Keratinocyte (primary cell): ENCODE data around the gene NR5A1.

Source experiments
- EZH2 ChIP-seq: IDR thresholded peaks from one replicate; pipeline ENCODE4 v1.6.1; 2012; ENCODE audit warnings: inconsistent platforms, mild to moderate bottlenecking, low read length, moderate library complexity
- TF ChIP-seq, protein P1 (sequence below), 3 experiments: IDR thresholded peaks in 1 of 3; conservative IDR thresholded peaks in 1 of 3; optimal IDR thresholded peaks in 1 of 3; 2 replicates in 2 of 3; 3 replicates in 1 of 3; pipeline versions ENCODE3 to v1.5.1; 2011; ENCODE audit warnings: low read length in 3 of 3, mild to moderate bottlenecking in 3 of 3, moderate library complexity in 2 of 3, control low read depth in 1 of 3, inconsistent platforms in 1 of 3; ENCODE audit not compliant: insufficient read depth in 2 of 3; ENCODE audit errors: extremely low read depth in 1 of 3

DNA sequence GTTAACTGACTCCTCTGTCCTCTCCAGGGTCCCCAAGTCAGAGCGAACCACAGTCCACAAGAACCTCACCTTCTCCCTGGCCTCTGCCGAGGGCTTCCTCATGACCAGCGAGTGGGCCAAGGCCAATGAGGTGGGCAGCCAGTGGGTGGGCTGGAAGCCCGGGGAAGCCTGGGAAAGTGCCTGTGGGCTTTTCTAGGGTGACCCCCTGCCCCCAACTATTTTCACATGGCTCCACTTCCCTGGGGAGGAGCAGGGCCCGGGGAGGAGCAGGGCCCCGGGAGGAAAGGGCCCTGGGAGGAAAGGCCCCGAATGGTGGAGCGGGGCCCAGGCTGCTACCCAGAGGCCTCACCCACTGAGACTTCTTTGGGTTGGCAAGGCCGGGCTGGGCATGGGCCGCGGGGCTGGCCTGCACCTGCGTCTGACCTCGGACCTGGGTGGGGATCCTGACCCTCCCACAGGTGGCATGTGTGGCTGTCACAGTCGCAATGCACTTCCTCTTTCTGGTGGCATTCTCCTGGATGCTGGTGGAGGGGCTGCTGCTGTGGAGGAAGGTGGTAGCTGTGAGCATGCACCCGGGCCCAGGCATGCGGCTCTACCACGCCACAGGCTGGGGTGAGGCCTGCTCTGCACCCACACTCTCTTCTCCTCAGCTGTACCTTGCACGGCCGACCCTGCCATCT lies 39.0 kb downstream of the NR5A1 start:
- TF ChIP-seq, protein P1, sequence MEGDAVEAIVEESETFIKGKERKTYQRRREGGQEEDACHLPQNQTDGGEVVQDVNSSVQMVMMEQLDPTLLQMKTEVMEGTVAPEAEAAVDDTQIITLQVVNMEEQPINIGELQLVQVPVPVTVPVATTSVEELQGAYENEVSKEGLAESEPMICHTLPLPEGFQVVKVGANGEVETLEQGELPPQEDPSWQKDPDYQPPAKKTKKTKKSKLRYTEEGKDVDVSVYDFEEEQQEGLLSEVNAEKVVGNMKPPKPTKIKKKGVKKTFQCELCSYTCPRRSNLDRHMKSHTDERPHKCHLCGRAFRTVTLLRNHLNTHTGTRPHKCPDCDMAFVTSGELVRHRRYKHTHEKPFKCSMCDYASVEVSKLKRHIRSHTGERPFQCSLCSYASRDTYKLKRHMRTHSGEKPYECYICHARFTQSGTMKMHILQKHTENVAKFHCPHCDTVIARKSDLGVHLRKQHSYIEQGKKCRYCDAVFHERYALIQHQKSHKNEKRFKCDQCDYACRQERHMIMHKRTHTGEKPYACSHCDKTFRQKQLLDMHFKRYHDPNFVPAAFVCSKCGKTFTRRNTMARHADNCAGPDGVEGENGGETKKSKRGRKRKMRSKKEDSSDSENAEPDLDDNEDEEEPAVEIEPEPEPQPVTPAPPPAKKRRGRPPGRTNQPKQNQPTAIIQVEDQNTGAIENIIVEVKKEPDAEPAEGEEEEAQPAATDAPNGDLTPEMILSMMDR (optimal IDR thresholded peaks at IDR 0.05 in 1 of 3, IDR thresholded peaks at IDR 0.05 in 1 of 3, conservative IDR thresholded peaks at IDR 0.05 in 1 of 3; ENCODE audit: extremely low read depth in 1 of 3, insufficient read depth in 2 of 3, low read length in 3 of 3), result no peak
- no peak for TF ChIP-seq EZH2
